SIG-M5 (cell line): ENCODE results near the gene PARD3B.

Experiments
- DNase-seq: peaks from one replicate; lab custom pipeline; 2025; lab: John Stamatoyannopoulos, UW

PARD3B gene

GRCh38 chr2:204842068-204842467 lies 296.8 kb downstream of the PARD3B start:
- no peak for DNase-seq

DNA sequence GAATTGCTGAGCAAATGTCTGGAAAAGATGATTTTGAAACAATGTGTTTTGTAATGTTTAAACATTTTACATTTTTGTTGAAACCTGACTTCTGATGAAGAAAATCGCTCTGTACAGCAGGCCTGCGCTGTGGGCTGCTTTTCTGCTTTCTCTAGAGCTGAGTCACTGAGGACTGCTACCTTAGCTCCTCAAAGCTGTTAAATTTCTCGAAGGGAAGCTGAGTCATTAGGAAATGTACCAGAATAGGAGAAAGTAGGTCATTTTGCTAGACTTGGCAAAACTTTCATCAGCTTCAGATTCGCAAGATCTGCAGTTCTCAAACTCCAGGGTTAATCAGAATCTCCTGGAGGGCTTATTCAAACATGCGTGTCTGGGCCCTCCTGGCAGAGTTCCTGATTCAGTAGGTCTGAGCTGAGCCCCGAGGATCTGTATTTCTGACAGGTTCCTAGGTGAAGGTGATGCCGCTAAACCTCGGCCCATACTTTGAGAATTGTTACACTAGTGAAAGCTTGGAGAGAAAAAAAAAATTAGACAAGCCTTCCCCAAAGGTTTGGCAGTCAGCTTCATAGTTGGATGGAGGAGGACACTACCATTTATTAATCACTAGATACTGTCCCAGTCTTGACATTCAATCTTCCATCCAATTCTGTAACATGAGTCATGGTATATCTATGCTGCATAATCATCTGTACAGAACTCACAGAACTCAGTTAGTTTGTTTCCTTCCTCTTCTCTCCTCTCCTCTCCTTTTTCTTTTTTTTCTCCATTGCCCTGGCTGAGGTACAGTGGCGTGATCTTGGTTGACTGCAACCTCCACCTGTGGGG lies 297.6 kb downstream of the PARD3B start:
- DNase-seq: no peak

DNA sequence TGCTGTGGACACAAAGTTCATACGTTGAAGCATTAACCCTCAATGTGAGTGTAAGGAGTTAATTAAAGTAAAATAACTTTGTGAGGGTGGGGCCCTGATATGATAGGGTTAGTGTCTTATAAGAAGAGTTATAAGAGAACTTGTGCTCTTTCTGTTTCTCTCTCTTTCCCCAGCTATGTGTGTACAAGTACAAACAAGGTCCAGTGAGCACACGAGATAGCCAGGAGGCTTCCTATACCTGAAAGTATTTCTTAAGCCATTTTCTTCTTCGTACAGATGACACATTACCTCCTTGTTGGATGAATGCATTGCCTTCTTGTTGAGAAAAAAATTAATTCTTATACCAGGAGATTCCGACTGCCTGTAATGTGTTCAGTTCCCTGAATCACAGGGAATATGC lies 301.2 kb downstream of the PARD3B start:
- DNase-seq: no peak

DNA sequence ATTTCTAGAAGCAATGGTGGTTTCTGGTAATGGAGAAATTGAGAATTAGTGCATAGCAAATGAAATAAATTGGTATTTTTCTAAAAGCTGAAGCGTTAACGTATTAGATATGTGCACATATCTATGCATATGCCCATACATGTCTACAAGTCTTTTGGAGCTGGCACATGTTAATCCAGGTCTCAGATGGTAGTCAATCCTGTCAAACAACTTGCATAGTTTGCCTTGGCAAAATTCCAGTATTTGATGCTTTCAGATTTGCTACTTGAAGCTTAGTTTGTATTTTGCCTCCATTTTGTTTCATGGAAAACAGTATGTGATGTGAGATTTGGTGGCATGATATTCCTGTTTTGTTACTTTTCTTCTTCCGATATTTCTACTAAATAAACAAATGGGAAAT lies 304.6 kb downstream of the PARD3B start:
- DNase-seq: no peak

DNA sequence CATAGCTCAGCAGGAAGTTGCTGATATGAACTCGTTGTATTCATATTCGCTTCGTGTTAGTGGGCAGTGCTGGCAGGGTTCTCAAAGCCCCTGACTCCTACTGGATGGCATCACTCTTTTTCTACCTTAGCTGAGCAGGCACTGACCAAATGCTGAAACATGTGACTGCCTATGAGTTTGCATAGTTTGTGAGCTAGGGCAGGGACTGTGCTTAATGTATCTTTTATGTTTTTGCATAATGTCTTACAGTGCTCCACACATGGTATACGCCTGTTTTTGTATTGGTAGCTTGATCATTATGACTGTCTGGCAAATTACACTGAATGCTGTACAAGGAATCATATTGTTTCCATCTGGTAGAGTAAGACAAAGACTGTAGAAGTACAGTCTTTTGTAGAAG lies 305.3 kb downstream of the PARD3B start:
- no peak for DNase-seq

DNA sequence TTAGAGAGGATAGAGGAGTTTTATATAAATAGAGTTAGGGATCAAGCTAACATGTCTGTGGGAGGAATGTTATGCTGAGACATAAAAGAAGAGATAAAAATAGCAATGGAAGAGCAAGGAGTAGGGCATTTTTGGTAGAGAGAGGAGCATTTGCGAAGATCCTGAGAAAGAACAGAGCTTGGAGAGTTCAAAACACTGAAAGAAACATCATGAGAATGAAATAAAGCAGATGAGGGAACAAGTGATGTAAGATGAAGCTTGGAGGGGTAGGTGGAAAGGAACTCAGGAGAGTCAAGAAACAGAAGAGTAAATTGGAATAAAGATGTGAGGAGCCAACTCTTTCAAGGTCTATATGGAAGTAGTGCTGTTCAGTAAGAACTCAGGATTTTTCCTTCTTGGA lies 308.6 kb downstream of the PARD3B start:
- DNase-seq: no peak

- DNase-seq: no peak
These were observed 315.0 kb downstream of the PARD3B start for GRCh38 chr2:204860274-204860673.

- no peak for DNase-seq
These were observed 317.5 kb downstream of the PARD3B start for GRCh38 chr2:204862809-204863208.

- DNase-seq: no peak
These were observed 318.1 kb downstream of the PARD3B start for GRCh38 chr2:204863336-204863735.

- DNase-seq: no peak
These were observed 324.0 kb downstream of the PARD3B start for GRCh38 chr2:204869132-204869823.

- DNase-seq: no peak
These were observed 324.8 kb downstream of the PARD3B start for GRCh38 chr2:204870053-204870452.

- DNase-seq: no peak
These were observed 326.1 kb downstream of the PARD3B start for GRCh38 chr2:204871231-204871953.

DNA sequence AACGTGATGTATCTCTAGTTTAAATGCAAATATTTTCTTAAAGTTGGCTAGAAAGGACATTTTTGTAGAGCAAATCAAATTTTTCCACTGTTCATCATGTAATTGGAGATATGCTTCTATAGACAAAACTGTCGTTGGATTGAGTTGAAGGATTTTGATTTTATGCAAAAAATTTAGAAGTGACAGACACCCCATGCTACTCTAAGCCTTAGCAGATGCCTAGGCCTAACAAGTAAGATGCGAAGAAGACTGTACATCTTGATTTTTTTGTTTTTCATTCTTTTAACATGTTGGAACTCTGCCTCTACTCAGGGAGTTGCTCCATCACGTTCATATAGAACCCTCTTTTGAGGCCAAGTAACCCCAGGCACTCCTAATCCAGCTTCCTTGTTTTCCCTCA lies 331.0 kb downstream of the PARD3B start:
- no peak for DNase-seq

- no peak for DNase-seq
These were observed 332.4 kb downstream of the PARD3B start for GRCh38 chr2:204877691-204878090.

GRCh38 chr2:204880928-204881327 lies 335.7 kb downstream of the PARD3B start:
- DNase-seq: no peak

DNA sequence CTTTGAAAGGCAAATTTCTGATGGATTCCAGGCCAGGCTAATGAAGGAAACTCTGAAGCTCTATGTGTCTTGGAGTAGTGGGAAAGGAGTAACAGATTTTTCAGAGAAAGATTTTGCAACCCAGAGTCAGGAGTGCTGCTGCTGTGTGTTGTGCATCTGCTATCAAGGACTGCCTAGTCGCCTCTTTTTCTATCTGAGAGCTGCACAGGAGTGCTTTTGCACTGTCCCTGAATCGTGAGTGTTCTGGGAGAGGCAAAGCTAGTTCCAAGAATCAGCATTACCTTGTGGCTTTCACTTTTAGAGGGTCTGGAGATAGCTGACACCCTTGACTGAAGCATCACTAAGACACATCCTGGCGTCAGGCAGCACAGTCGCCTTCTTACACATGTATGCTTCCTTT lies 336.4 kb downstream of the PARD3B start:
- DNase-seq: no peak

DNA sequence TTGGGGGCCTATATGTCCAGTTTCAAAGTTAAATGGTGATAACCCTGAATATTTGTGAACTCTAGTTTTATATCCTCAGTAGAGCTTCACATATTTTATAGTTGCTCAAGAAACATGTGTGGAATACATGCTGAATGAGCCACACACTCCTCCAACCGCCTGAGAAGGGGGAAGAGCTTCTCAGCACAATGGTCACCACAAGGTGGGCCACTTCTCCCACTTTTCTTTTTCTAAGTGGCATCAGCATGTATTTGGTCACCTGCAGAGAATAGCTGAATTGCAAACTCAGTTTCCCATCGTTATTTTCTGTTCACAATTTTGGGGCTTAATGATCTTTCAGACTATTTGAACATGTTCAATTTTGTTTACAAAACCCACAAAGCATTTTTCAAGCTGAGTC lies 340.5 kb downstream of the PARD3B start:
- no peak for DNase-seq

- no peak for DNase-seq
These were observed 341.4 kb downstream of the PARD3B start for GRCh38 chr2:204886713-204887112.

- DNase-seq: no peak
These were observed 342.9 kb downstream of the PARD3B start for GRCh38 chr2:204888222-204888621.

DNA sequence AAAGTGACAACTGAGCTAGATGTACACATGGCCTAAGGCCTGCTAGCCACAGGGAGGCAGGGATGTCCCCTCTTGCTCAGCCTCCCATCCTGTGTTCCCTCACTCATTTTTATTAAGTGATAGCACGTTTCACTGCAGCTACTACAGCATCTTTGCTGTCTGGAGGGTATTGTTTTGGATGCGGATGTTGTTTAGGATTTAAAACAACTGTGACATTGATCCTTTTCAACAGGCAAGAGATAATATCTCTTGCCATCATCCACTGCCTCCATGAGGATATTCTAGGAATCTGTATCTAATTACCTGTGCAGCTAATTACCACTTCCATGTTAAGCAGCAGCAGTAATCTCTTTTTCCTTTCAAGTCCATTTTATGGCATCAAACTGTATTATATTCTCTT lies 345.4 kb downstream of the PARD3B start:
- DNase-seq: no peak

GRCh38 chr2:204891739-204892138 lies 346.5 kb downstream of the PARD3B start:
- no peak for DNase-seq

DNA sequence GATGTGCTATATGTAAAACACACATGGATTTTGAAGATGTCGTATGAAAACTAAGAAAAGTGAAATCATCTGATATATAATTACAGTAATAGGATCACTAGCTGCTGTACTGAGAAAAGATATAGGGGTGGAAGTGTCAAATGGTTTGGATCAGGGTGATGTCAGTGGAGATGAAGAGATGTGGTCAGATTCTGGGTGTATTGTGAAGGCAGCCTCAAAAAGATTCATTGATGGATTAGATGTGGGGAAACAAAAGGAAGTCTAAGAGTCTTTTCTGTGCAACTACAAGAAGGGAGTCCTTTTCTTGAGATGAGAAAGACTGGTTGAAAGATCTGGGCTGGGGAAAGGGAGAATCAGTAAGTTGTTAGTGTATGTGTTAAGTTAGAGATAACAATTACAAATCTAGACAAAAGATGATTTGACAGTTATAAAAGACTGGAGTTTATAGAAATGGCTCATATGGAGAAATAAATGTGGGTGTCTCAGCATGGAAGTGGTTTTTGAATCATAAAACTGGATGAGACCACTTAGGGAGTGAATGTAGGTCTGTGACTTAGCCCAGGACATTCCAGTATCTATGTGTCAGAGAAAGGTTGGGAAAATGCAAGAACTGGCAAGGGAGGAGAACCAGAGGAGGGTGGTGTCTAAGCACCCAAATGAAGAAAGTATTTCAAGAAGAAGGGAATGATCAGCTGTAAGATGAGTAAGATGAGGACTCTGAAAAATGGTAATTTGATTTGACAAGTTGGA lies 347.4 kb downstream of the PARD3B start:
- no peak for DNase-seq
